Measurements from ENCODE around the gene LRRC66.
A peak's percentile ranks its signal among the peaks of the same experiment; 100 is the strongest.

The LRRC66 gene, protein sequence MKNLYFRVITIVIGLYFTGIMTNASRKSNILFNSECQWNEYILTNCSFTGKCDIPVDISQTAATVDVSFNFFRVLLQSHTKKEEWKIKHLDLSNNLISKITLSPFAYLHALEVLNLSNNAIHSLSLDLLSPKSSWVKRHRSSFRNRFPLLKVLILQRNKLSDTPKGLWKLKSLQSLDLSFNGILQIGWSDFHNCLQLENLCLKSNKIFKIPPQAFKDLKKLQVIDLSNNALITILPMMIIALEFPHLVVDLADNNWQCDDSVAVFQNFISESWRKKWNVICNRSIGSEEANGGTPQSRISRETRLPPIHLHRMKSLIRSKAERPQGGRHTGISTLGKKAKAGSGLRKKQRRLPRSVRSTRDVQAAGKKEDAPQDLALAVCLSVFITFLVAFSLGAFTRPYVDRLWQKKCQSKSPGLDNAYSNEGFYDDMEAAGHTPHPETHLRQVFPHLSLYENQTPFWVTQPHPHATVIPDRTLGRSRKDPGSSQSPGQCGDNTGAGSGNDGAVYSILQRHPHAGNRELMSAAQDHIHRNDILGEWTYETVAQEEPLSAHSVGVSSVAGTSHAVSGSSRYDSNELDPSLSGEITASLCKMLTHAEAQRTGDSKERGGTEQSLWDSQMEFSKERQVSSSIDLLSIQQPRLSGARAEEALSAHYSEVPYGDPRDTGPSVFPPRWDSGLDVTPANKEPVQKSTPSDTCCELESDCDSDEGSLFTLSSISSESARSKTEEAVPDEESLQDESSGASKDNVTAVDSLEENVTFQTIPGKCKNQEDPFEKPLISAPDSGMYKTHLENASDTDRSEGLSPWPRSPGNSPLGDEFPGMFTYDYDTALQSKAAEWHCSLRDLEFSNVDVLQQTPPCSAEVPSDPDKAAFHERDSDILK

DNA sequence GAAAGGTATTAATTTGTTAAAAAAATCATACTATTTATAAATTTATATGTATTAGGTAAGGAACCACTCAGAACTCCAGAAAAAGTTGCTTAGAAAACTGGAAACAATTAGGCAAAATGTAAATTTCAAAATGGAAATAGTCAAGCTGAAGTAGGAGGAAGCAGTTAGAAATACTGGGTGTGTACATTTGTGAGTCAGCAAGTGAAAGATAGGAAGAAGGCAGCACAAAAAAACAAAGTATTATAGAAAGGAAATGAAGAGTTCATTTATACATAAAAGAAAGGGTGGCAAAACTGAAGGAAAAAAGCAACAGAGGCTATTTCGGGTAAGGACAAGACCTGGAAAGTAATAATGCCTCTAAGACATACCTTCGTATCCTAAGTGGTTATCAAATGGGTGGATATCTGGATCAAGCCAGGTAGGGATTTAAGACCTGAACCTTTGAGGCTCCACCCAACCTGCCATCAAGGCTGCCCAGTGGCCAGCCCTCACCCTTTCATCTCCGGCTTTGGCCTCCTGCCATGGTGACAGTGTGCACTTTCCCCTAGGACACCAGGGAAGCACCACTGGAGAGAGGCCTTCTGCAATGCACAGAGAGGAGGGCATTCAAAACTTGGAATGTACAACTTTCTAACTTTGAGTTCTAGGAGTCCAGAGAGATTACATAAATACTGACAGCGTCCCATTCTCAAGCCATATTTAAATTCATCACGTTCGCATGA is at the start of gene LRRC66:
Gene LRRC66 (minus strand): TSS at position 428 of the 722 bp plus-strand sequence. CDS start 2,750 bp downstream, outside the sequence.
- no peak for DNase-seq (ENCODE audit: low spot score)

DNA sequence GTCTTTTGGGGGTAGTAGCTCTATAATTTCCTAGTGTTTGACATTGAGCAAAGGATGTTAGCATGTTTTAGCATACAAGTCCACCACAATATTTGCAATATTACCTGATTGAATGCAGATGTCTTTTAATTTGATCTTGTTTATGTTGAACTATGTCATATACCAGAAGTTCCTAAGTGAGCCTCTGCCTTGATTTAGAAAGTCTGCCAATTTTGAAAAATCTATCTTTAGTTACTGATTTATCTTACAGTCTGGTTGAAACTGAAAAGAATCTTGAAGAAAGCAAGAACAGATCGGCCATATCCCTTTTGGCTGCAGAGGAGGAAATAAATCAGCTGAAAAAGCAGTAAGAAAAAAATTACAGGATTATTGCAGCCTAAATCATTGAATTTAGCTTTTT is 49.4 kb upstream of the LRRC66 start:
- no peak for DNase-seq (ENCODE audit: low spot score)

DNA sequence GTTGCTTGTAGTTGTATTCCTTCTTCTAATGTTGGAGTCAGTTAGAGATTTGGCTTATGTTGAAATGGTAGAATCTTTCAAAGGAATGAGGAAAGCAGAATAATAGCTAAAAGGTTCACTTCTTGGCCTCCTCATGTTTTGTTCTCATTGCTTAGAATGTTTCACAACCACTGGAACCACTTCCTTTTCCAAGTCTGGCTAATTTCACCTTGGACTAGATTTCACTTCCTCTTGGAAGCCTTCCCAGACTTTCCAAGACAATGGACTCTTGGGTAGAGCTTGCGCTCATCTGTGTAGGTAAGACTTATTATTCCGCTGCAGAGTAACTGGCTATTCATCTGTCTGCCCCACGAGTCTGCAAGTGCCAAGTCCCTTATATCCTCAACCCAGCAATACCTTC is 39.2 kb upstream of the LRRC66 start:
- no peak for DNase-seq (ENCODE audit: low spot score)

DNA sequence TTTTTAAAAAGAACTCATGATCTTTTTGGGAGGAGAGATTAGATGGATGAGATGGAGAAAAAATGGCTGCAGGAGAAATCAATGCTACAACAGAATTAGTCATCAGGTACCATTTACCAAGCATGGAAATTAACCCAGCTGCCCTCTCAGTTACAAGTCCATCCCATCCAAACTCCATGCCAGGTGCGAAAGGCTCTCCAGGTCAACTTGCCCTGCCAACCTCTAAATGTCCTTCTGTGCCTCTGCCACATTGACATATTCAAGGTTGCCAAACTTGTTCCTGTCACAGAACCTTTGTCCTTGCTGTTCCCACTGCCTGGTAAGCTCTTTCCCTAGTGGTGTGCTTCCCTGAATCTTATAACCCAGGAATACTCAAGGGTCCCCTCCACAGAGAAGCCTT is 38.1 kb upstream of the LRRC66 start:
- no peak for DNase-seq (ENCODE audit: low spot score)

DNA sequence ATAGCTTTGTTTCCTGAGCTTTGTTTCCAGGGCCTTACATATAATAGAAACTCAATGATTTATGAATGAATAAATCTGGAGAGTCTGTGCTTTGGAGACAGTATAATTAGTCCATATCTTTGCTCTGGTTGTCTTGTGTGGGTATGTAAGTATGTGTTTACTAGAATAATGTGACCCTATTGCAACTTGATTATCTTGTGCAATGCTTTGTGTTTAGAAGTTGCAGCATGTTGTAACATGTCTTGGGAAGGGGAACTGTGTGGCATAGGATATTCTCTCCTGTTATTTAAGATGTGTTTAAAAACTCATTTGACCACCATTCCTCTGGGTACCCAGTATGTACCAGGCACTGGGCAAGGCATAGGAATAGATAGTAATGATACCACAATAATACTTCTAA is 37.0 kb upstream of the LRRC66 start:
- no peak for DNase-seq (ENCODE audit: low spot score)

DNA sequence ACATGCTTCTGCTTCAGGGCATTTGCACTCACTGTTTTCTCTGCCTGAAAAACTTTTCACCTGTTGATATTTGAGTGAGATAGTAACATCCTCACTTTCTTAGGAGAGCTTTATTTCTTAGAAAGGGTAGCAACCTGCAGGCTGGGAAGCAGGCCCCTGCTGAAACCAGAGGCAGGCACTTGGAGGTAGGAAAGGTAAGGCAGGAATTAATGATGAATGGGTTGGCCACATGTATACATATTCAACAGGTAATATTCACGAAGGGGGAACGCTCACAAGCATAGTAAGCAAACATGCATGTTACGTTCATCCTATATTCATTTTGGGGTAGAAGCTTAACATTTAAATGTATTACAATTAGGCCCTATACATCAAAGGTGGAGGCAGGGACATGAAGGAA is 34.1 kb upstream of the LRRC66 start:
- DNase-seq (ENCODE audit: low spot score): no peak

DNA sequence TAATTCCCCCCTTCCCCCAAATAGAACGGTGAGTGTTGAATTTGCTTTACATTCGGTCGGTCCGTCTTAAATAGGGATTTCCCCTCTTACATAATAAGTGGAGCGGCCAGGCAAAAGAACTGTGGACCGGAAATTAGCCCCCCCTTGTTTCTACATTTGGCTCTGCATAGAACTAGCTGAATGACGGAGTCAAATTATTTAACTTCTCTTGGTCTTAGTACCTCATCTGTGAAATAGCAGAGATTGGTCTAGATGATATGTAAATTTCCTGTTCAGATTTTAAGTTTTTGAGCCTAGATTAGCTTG is 32.3 kb upstream of the LRRC66 start:
- DNase-seq (ENCODE audit: low spot score): no peak

DNA sequence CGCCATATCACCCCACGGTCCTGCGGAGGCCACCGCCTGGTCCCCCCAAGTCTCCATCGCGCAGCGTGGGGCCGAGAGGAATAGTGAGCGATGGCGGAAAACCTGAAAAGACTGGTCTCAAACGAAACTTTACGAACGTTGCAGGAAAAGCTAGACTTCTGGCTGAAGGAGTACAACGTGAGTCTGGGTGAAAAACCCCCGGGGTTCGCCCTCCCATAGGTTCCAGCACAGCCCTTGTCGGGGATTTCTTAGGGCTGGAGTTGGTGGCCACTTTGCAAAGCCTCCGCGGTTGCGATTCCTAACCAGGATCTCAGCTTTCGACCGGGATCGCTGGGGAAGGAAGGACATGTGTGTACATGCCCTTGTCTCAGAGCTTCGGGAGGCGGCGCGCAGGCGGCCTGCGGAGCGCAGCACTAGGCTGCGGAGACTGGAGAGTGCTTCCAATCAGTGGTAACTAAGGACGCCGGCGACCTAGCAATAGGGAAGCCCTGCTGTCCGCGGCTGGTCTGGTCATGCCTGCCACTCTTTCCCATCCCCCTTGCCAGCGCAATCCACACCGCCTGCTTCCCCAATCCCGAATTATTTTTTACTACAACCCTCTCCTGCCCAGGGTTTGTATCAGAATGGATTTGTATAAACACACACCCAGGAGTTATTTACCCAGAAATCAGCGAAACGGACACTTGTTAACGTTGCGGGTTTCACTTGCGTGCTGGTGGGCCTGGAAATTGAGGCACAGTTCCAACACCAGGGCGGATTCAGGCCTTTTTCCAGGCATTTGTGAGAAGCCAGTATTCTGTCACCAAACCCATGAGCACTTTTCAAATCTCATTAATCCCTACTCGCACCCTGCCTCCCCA is 31.7 kb upstream of the LRRC66 start:
- DNase-seq (ENCODE audit: low spot score): no peak

DNA sequence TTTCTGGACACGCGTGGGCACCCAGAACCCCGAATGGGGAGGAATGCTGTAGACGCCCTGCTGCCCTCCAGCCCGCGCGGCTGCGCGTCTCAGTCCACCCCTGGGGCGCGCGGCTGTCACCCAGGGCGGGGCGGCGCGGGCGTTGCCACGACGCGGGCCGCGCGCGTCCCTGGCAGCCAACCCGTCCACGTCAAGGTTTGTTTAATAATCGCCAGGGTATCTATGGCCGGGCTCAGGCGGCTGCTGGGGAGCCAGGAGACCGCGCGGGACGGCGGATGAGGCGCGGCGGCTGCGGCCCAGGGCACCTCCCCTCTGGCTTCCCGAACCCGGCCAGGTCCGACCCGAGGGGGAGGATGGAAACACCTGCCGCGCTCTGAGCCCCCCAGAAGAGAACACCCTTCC is 31.1 kb upstream of the LRRC66 start, which contains the start of gene SPATA18:
Gene SPATA18 (plus strand): TSS at position 92 of the 402 bp plus-strand sequence. CDS start 401 bp downstream, outside the sequence.
- no peak for DNase-seq (ENCODE audit: low spot score)

DNA sequence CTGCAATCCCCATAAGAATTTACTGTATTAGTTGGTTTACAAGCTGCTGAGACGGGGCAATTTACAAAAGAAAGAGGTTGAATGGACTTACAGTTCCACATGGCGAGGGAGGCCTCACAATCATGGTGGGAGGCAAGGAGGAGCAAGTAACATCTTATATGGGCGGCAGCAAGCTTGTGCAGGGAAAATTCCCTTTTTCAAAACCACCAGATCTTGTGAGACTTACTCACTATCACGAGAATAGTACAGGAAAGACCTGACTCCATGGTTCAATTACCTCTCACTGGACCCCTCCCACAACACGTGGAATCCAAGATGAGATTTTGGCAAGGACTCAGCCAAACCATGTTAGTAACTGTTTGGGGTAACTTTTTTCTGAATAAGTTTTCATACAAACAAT is 29.1 kb upstream of the LRRC66 start:
- no peak for DNase-seq (ENCODE audit: low spot score)

DNA sequence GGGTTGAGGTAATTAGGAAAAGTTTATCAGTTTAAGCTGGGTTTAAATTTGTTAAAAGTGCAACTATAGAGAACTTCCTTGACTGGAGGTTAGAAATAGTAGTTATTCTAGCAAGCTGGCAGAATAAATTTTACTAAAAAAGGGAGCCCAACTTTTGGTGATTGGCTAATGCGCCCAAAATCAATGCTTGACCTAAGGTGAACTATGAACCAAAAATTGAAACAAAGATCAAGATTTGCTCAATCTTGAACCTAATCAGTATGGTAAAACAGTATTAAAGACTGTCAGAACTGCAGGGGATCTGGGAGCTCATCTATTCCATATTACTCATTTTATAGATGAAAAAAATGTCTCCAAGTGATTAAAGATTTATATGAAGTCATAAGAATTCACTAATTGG is 24.9 kb upstream of the LRRC66 start:
- DNase-seq (ENCODE audit: low spot score): no peak

DNA sequence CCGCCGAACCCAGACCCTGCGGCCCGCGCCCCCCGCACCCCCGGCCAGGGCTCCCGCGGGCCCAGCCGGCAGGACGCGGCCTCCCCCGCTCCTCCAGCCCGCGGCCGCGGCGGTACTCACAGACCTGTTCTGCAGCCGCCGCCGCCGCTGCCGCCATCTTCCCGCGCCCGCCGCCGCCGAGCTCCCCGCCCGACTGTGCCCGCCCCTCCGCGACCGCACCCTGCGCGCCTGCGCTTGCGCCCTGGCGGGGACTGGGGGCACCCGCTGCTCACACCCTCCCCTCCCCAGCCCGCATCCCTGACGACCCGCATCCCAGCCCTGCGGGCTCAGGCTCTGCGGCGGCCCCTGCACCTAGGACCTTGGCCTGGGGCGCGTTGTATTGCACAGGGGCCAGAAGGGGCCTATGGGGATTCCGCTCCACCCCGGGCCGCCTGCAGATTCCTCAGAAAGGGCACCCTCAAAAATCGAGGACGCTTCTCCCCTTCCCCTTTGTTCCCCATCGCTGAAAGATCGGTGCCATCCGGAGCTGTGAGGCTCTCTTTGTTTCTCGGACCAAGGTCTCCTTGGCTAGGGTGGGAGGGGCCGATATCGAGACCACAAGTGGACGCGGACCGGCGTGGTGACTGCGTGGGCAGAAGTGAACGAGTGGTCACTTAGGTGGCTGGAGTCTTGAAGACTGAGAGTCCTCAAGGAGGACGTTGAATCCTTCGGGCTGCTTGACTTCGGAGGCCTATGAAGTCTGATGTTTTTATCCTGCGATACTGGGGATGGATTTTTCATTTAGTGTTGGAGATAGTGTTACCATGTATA is 18.1 kb upstream of the LRRC66 start, which contains the start of gene SGCB:
Gene SGCB (minus strand): TSS at position 197 of the 810 bp plus-strand sequence. CDS start 40 bp downstream, at position 157.
- DNase-seq (ENCODE audit: low spot score): peak; percentile 63

DNA sequence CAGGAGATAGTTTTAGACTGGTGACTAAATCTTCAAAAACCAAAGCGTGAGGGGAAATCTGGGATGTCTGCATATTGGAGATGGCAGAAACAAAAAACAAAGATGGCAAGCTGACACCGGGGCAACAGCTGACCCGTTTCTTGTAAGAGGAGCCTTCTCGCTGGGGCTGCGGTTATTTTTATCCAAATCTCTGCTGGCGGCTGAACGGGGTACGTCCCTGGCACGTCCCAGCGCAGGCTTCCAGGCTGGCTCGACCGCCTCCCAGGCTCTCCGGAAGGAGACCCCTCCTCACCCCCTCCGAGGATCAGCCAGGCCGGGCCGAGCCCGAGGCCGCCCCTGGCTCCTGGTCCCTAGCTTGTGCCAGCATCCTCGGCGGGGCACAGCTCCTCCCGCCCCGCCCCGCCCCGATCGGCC is 17.5 kb upstream of the LRRC66 start:
- DNase-seq (ENCODE audit: low spot score): peak; percentile 2

DNA sequence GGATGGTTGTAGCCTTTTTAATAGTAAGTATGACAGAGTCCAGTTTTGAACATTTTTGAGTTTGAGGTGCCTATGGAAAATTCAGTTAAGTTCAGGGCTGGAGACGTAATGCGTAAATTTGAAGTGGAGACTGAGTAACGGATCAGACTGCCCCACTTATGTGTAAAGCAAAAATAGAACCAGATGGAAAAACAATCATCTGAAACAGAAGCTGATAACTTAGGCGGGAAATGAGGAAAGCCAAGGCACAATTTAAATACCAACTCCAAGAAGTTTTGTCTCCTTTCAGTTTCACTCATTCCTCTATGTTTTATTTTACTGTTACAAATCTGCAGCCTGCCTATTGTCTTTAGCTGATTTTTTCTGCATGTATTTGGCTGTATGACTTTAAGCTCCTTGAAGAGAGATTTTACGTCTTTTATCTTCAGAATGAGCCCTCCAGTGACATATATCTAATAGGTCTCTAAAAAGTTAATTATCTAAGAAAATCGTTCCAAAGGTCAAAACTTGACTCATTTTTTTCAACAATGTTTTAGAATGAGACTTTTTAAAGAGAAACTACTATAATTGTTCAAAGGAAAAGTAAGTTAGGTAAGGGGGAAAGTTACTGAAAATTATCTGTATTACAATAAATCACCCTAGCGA is 16.8 kb upstream of the LRRC66 start:
- no peak for DNase-seq (ENCODE audit: low spot score)

DNA sequence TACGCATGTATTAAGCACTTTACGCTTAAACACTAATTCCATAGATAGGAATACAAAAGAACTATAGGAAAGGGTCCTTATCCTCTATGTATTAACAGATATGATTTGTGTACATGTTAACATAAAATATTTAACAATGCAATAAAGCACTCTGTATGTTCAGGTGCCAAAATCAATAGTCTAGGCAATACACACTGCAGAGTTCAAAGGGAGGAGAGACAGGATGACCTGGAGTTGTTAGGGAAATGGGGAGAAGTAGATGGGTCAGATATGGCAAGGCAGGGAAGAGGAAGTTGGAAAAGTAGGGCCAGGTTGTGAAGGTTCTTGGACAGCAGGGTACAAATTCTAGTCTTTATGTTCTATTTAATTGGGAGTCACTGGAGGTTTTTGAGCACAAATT is 15.0 kb upstream of the LRRC66 start:
- no peak for DNase-seq (ENCODE audit: low spot score)

DNA sequence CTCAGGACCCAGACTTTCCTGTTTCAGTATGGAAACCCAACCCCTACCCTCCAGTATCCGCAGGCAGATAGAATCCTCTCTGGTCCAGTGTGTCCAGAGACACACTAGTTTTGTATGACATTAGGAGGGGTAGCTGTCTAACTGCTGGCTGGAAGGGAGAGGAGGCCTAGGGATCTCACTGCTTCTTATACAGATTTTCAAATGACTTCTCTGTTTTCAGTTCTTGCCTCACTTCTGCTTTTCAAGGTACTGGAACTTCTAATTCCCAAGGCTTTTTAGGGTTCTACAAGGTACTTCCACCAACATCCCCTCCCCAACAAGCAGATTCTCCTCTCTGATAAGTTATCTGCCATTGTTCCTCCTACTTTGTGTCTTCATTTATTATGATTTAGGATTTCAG is 11.8 kb upstream of the LRRC66 start:
- DNase-seq (ENCODE audit: low spot score): no peak

DNA sequence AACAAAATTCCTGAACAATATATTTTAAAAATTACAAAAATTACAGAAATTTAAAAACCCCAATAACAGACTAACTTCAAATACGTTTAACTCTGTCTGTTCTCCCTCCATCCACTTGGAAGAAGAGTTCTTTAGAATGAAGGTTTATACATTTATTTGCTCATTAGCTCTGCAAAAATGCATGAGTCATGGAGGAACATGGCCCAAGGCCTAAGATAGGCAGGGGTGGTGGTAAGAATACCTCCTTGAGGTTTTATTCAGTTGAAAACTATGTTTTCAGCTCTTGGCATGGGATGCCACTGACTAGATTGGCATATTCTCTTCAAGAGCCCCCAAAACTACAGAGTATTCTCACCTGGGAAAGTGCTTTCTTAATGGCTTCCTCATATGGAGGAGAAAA is 8.8 kb upstream of the LRRC66 start:
- DNase-seq (ENCODE audit: low spot score): no peak

DNA sequence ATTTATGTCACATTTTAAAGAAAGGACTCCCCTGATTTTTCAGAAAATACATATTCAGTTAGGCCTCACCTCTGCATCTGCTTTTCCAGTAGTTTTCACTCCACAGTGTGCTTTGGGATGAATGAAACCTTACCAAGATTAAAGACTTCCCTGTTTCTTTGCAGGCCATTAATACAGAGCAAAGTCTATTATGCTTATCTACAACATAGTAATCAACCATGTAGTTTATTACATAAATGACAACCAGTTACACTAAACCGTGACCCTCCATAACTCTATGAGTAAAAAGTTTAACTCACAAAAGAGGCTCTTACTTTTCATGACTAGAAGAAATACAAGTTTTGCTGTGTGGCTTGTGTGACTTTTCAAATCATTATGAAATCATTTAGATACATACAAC is 2.3 kb downstream of the LRRC66 start:
- no peak for DNase-seq (ENCODE audit: low spot score)

DNA sequence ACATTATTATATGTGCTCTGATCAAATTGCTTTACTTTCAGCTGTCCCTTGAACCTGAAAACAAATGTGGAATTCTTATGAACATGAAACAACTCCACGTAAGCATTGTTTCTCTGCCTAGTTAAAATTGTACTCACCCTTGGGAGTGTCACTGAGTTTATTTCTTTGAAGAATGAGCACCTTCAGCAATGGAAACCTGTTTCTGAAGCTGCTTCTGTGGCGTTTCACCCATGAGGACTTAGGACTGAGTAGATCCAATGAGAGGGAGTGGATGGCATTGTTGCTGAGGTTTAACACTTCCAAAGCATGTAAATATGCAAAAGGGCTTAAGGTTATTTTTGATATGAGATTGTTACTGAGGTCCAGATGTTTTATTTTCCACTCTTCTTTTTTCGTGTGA is 3.2 kb downstream of the LRRC66 start:
- no peak for DNase-seq (ENCODE audit: low spot score)

DNA sequence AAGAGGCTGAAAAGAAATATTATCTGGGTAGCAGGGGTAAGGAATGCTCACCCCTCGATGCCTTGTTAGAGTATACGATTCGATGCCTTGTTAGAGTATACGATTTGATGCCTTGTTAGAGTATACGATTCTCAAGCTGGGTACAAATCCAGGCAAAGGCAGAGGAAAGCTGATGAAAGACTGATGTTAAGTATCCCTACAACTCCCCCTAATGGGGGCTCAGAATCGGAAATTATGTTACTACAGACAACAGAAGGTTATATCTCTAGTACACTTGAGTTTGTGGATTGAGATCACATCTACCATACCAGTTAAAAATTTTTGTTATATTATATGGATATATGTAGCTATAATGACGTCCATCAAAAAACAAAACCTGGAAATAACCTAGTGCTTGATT is 4.8 kb downstream of the LRRC66 start:
- no peak for DNase-seq (ENCODE audit: low spot score)
